COLO829 (cell line): ENCODE measurements around the gene KASH5.

Experiments used
- DNase-seq: peaks from one replicate; pipeline ENCODE4 v3.0.0; 2012; ENCODE audit warnings: low spot score

Gene KASH5

DNA sequence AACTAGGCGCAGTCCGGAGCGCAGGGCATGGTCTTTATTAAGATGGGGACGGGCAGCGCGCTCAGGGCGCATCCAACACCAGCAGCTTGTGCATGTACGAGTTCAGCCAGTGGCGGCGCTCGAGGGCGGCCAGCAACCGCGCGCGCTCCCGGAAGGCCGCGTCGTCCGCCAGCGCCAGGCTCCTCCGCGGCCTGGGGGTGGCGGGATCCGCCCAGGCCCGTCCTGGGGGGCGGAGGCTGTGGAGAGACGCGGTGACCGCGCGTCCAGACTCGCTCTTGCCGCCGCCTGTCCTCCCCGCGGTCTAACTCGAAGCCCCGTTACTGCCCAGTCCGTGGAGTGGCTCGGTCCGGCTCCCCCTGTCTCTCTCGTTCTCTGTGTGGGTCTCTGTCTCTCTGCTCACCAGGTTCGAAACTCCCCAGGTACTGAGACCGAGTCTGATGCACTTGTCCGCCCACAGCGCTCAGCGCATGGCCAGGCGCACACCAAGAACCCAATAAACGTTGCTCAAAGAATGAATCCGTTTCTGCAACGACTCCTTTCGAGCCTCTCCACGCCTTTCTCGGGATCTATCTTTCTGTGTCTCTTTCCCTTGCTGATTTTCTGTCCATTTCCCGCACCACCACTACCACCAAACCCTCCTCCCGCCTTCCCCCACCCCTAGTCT is 34.5 kb downstream of the KASH5 start:
- no peak for DNase-seq

DNA sequence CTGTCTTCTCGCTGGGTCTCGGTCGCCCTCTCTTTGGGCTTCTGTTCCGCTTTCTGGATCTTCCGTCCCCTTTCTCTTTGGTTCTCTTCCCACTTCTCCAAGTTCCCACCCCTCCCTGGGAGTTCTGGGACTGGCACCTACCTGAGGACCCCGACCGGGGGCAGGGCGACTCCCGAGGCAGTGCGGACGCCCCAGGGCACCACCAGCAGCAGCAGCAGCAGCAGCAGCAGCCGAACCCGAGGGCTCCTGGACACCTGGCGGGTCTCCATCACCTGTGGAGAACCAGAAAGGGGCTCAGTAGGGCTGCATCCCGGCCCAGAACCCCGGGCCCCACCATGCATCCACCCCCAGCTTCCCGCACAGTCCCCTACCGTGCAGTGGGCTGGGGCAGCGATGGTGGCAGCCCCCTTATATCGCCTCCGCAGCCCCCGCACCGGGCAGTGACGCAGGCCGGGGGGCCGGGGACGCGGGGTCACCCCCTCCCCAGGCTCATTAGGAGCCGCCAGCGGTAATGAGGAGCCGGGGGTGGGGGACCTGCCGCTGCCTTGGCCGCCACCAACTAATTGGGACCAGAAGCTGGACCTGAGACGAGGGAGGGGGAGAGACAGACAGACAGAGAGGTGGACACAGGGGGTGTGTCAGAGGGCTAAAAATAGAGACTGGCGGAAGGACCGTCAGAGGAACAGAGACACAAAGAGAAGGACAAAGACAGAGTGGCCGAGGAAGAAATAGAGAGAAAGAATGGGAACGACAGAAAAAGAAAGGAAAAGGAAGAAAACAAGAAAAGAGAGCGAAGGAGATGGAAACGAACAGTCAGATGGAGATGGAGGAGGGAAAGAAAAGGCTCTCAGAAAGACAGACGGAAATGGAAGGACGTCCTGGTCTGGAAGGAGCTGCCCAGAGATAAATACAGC is 35.3 kb downstream of the KASH5 start, which contains the start of gene PTH2:
Gene PTH2, minus strand, starts transcription at position 371 of the 914 bp plus-strand sequence. Its CDS starts 102 bp downstream, at position 269.
- no peak for DNase-seq

GRCh38 chr19:49423985-49424303 is 35.9 kb downstream of the KASH5 start:
- no peak for DNase-seq

DNA sequence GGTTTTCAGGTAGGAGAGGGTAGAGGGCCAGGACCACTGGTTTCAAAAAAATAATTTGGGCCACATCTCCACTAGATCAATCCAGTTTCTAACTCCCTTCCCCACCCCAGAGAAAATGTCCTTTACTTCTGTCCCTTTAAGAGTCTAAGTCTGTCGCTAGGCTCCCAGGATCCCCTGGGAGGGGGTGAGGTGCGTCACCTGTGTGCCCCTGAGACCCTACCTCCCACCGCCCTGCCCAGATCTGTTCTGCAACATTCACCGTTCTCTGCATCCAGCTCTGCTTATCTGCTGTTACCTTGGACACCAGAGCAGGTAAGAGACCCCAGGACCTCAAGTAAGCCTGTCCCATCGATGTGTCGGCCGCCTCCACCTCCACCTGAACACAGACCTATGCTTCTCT is 37.1 kb downstream of the KASH5 start, which contains the start of gene GFY:
Gene GFY, plus strand, starts transcription at position 211 of the 400 bp plus-strand sequence. CDS start 1,043 bp downstream, outside the sequence.
- no peak for DNase-seq

DNA sequence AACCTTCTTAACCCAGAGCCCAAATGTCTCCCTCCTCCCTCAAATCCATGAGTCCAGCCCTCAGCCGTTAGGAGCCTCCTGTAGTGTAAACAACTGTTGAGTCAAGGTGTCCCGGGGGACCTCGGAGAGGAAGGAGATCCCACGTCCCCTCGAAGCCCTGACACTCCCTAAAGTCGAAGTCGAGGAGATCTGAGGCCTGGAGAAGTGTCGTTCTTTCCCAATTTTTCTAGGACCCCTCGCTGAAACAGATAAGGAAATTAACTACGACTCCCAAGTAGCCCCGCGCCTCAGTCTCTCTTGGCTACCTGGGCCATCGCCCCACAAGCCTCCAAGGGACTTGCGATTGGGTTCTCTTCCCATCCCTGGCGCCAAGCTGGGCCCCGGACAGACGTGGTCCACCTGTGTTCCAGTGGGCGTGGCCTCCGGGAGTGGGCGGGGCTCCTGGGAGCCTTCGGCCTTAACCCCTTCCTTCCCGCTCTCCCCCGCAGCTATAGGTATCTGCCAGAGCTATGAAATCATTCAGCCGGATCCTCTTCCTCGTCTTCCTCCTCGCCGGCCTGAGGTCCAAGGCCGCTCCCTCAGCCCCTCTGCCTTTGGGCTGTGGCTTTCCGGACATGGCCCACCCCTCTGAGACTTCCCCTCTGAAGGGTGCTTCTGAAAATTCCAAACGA is 38.0 kb downstream of the KASH5 start:
- DNase-seq: no peak

DNA sequence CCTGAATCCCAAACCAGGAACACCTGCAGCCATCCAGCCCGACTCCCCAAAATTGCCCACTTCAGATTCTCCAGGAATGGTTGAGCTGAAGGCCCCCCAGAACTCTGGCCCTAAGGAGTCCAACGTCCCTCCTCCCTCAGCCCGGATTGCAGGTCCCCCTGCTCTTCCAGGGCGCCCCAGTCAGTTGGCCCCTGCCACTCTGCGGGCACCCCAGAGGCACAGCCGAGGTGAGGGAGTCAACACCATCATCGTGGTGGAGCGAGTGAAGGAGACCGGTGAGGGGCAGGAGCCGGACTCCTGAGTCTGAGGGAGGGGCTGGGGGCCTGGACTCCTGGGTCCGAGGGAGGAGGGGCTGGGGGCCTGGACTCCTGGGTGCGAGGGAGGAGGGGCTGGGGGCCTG is 39.3 kb downstream of the KASH5 start:
- no peak for DNase-seq

DNA sequence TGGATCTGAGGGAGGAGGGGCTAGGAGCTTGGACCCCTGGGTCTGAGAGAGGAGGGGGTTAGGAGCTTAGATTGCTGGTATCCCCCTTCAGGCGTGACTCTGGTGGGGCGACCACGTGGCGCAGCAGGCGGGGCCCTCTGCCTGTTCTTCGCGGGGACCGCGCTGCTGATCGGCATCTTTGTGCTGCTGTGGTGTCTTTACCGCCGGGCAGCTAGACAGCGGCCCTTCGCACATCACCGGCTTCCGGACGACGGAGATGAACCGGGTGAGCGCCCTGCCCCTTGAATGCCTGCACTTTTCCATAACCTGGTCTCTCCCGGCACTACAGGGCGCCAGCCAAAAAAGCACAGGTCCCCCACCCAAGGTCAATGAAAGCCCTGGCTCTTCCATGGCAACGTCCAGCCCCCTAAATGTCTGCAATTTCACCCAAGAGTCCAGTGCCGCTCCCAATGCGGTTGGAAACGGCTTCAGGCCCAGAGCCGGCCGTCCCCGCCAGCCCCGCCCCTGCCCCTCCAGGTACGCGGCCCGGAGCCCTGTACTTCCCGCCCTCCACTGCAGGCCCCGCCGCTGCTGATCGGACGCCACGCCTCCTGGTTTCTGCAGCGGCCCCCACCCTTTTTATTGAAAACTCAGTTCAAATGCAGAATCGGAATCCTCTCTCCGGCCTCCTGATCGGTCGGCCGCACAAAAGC is 40.0 kb downstream of the KASH5 start:
- DNase-seq: no peak

DNA sequence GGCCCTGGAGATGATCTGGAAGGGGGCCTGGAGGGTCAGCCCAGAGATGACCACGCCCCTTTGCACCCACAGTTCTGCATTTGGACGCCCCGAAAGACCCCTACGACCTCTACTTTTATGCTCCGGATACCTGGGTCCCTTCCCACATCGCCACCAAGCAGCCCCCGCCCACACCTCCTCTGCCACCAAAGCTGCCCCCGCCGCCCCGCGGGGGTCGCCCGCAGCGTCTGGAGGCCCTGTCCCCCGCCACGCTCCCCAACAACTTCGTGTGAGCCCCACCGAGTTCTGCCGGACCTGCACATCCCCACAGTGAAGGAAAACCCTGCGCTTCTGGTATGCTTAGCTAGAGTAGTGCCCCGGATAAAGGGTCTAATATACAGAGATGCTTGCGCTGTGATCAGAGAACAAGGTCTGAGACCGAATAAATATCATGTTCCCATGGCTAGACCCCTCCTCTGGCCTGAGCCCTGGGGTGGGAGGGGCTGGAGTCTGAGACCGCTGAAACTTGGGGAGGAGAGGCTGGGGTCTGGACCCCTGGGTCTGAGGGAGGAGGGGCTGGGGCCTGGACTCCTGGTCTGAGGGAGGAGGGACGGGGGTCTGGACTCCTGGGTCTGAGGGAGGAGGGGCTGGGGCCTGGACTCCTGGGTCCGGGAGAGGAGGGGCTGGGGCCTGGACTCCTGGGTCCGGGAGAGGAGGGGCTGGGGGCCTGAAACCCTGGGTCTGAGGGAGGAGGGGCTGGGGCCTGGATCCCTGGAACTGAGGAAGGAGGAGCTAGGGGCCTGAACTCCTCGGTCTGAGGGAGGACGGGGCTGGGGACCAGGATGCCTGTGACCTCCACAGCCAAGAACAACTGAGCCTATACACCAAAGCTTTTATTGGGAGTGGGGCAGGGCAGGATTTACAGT is 40.8 kb downstream of the KASH5 start:
- no peak for DNase-seq

DNA sequence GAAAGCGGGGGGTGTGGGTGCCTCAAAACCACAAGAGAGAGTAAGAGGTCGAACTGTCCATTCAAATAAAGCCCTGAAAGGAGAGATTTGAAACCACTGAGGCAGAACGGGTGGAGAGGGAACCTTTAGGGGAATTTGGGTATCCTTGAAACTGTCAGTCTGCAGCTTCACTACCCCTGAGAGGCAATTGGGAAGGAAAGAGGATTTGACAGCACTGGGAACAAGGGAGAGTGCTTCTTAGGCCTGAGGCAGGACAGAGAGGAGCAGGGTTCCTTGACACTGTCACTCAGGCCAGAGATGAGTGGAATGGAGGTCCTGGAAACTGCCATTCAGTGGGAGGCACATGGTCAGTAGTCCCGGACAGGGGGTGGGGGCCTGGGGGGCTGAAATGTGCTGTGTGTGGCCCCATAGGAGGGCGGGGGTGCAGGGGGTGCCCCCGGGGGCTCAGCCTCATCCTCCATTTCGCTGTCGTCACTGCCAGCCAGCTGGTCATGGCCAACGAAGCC is 42.2 kb downstream of the KASH5 start:
- DNase-seq: no peak

DNA sequence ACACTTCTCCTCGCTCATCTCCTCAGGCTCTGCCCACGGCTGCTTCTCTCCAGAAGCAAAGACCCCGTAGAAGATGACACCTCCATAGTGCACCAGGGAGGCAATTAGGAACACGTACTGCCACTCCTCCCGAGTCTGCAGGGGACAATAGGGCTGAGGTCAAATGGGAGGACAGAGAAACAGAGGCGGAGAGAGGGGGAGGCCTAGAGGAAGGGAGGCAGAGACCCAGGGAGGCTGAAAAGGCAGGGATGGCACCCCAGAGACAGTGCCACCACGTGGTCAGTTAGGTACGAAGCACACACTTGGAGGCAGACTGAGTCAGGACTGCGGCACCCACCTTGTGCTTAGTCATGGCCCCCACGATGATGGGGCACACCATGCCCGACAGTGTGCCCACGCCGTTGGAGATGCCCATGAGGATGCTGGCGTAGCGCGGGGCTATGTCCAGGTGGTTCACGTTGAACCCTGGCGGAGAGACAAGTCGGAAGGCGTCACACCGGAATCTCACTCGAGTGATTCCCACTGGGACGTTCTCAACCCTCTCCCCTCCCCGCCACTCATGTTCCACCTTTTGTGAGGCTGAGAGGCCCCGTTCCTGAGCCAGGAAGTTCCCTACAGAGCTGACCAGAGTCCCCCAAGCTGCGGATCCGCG is 42.8 kb downstream of the KASH5 start:
- no peak for DNase-seq

- no peak for DNase-seq
These were observed 43.3 kb downstream of the KASH5 start for GRCh38 chr19:49431330-49431749.

GRCh38 chr19:49432141-49433073 is 44.4 kb downstream of the KASH5 start:
- DNase-seq: no peak

DNA sequence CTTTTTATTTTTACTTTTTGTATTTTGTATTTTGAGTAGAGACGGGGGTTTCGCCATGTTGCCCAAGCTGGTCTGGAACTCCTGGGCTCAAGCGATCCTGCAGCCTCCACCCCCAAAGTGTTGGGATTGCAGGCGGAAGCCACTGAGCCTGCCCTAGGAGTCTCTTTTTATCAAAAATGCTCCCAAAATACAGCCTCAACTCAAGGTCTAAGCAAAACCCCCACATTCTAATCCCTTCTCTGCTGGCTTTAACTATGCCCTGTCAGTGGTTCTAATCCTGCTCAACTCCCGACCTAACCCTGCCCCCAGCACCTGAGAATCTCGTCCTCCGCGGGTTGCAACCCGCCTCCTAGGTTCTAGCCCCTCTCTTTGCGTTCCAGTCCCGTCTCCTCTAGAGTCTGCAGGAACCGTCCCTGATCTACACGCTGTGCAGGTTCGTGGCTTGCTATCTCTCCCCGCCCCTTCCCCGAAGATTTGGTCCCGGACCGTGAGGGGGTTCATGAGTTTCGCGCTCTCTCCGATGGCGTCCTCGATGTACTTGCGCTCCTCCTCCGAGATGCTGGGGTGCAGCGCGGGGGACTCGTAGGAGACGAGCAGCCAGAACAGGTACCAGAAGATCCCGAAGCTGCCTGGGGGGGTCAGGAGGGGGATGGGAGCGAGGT is 45.3 kb downstream of the KASH5 start:
- DNase-seq: no peak

- DNase-seq: no peak
These were observed 47.0 kb downstream of the KASH5 start for GRCh38 chr19:49434907-49435583.

- DNase-seq: no peak
These were observed 47.6 kb downstream of the KASH5 start for GRCh38 chr19:49435670-49436069.

GRCh38 chr19:49436381-49437017 is 48.5 kb downstream of the KASH5 start:
- no peak for DNase-seq

GRCh38 chr19:49437231-49437630 is 49.2 kb downstream of the KASH5 start:
- DNase-seq: no peak

GRCh38 chr19:49438261-49438660 is 50.2 kb downstream of the KASH5 start:
- DNase-seq: no peak
